Duodenal mucosa (tissue), 2 donors: ENCODE results near the gene GSK3B.
A peak's percentile ranks its signal among the peaks of the same experiment; 100 is the strongest.

ENCODE experiments used
- H3K27ac ChIP-seq: one replicate; pipeline ENCODE4 v1.7.0; 2013; ENCODE audit warnings: low read depth, low read length
- H3K27me3 ChIP-seq, 2 donors: one replicate each; pipeline ENCODE4 v1.7.0; 2013; ENCODE audit warnings: low read length in 2 of 2, control low read depth in 1 of 2; ENCODE audit not compliant: insufficient read depth in 2 of 2, control insufficient read depth in 1 of 2
- H3K36me3 ChIP-seq, 2 donors: one replicate each; pipeline ENCODE4 v1.7.0; 2013; ENCODE audit warnings: low read length in 2 of 2, control low read depth in 1 of 2; ENCODE audit not compliant: insufficient read depth in 2 of 2, control insufficient read depth in 1 of 2
- H3K4me1 ChIP-seq, 2 donors: one replicate each; pipeline ENCODE4 v1.7.0; 2013; ENCODE audit warnings: low read length in 2 of 2, control low read depth in 1 of 2; ENCODE audit not compliant: insufficient read depth in 2 of 2, control insufficient read depth in 1 of 2
- H3K4me3 ChIP-seq, 2 donors: one replicate each; pipeline ENCODE4 v1.7.0; 2013; ENCODE audit warnings: low read length in 2 of 2, low read depth in 1 of 2
- H3K9ac ChIP-seq, 2 donors: one replicate each; pipeline ENCODE4 v1.7.0; 2013; ENCODE audit warnings: low read length in 2 of 2, low read depth in 1 of 2
- H3K9me3 ChIP-seq, 2 donors: one replicate each; pipeline ENCODE4 v1.7.0; 2013; ENCODE audit warnings: low read length in 2 of 2, control low read depth in 1 of 2; ENCODE audit not compliant: control insufficient read depth in 1 of 2

GSK3B gene

GRCh38 chr3:119781330-119782198 lies 312.7 kb downstream of the GSK3B start, which contains the start of gene NR1I2:
Gene NR1I2 (plus strand): TSS chr3:119782101.
- Histone ChIP-seq H3K9ac (peak within 1 kb of the TSS; percentile 83 to 92), H3K27me3 (no peaks in the 10 kb centered on the region), H3K27ac (peak within 1 kb of the TSS; percentile 74), H3K4me1 (peaks cover 14 to 22% of the 10 kb centered on the region in 2 donors), H3K36me3 (no peaks in the 10 kb centered on the region), H3K9me3 (peaks cover 0 to 2% of the 10 kb centered on the region in 2 donors), H3K4me3 (peak within 1 kb of the TSS; percentile 79 to 87)

GRCh38 chr3:119779731-119780383 lies 314.4 kb downstream of the GSK3B start:
- Histone ChIP-seq H3K36me3 (no peaks in the 10 kb centered on the region), H3K9me3 (peaks cover 0 to 8% of the 10 kb centered on the region in 2 donors), H3K4me1 (peaks cover 10 to 14% of the 10 kb centered on the region in 2 donors), H3K4me3 (no peak overlapping the region), H3K9ac (no peak overlapping the region), H3K27ac (no peak overlapping the region), H3K27me3 (no peaks in the 10 kb centered on the region)

DNA sequence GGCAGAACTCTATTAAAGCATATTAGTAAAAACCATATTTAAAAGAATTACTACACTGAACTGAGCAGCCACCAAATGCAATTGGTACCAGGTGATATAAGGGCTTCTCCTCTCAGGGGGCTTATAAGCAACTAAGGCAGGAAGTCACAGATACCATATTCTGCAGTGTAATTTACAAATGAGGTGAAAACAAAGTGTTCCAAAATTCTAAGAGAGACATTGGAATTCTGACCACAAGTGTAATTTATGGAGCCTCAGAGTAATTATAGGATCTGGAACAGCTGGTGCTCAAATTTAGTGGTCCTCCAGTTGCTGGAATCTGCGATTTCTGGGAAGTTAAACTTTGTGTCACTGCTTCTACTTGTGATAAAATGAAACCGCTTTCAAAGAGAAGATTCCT lies 315.4 kb downstream of the GSK3B start:
- no peak overlapping the region for H3K4me3 ChIP-seq
- peaks cover 10 to 14% of the 10 kb centered on the region in 2 donors for H3K4me1 ChIP-seq
- H3K9me3 ChIP-seq: peaks cover 0 to 8% of the 10 kb centered on the region in 2 donors
- H3K27ac ChIP-seq: no peak overlapping the region
- no peaks in the 10 kb centered on the region for H3K27me3 ChIP-seq
- no peaks in the 10 kb centered on the region for H3K36me3 ChIP-seq
- H3K9ac ChIP-seq: no peak overlapping the region

- Histone ChIP-seq H3K9me3 (peaks cover 0 to 8% of the 10 kb centered on the region in 2 donors), H3K4me1 (peaks cover 10 to 14% of the 10 kb centered on the region in 2 donors), H3K27ac (no peak overlapping the region), H3K36me3 (no peaks in the 10 kb centered on the region), H3K27me3 (no peaks in the 10 kb centered on the region), H3K9ac (no peak overlapping the region), H3K4me3 (no peak overlapping the region)
Measured at GRCh38 chr3:119778176-119778575, 316.1 kb downstream of the GSK3B start.

DNA sequence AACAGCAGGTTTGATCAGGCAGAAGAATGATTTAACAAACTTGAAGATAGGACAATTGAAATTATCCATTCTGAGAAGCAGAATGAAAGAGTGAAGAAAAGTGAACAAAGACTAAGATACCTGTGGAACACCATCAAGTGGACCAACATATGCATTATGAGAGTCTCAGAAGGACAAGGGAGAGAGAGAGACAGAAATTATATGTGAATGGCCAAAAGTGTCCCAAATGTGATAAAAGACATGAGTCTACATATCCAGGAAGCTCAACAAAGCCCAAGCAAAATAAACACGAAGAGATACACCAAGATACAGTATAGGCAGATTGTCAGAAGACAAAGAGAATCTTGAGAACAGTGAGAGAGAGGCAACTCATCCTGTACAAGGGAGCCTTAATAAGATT lies 317.9 kb downstream of the GSK3B start:
- H3K4me3 ChIP-seq: no peak overlapping the region

GRCh38 chr3:119774444-119774843 lies 319.8 kb downstream of the GSK3B start:
- no peak overlapping the region for H3K27ac ChIP-seq
- peaks cover 0 to 3% of the 10 kb centered on the region in 2 donors for H3K4me1 ChIP-seq
- no peaks in the 10 kb centered on the region for H3K36me3 ChIP-seq
- H3K27me3 ChIP-seq: no peaks in the 10 kb centered on the region
- H3K4me3 ChIP-seq: no peak overlapping the region
- peaks cover 0 to 8% of the 10 kb centered on the region in 2 donors for H3K9me3 ChIP-seq
- H3K9ac ChIP-seq: no peak overlapping the region

More for the DNA sequence above, 317.9 kb downstream of the GSK3B start:
- H3K27me3 ChIP-seq: no peaks in the 10 kb centered on the region
- peaks cover 0 to 8% of the 10 kb centered on the region in 2 donors for H3K9me3 ChIP-seq
- no peak overlapping the region for H3K27ac ChIP-seq
- no peaks in the 10 kb centered on the region for H3K36me3 ChIP-seq
- peaks cover 8 to 11% of the 10 kb centered on the region in 2 donors for H3K4me1 ChIP-seq
- no peak overlapping the region for H3K9ac ChIP-seq
